Measurements from ENCODE around the gene MACF1.

MACF1 gene

DNA sequence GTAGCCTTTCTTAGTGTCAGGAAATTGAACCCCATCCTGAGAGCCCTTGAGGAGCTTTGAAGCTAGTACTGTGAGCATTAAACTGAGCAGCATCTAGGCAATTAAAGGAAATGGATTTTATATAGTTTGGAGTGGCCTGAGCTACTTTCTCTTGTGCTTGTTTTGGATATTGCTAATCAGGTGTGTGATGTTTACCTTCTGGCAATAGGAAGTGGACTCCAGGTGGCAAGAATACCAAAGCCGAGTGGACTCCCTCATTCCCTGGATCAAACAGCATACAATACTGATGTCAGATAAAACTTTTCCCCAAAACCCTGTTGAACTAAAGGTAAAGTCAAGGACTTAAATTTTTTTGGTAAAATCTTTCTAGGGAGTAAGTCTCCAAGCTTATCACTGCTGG lies 79.4 kb downstream of the MACF1 start:
- Histone ChIP-seq H3K36me3 (peaks cover 62% of the 10 kb centered on the region), H3K27me3 (ENCODE audit: insufficient read depth, low read depth, severe bottlenecking) (no peaks in the 10 kb centered on the region), H3K9me3 (ENCODE audit: severe bottlenecking) (no peaks in the 10 kb centered on the region)

DNA sequence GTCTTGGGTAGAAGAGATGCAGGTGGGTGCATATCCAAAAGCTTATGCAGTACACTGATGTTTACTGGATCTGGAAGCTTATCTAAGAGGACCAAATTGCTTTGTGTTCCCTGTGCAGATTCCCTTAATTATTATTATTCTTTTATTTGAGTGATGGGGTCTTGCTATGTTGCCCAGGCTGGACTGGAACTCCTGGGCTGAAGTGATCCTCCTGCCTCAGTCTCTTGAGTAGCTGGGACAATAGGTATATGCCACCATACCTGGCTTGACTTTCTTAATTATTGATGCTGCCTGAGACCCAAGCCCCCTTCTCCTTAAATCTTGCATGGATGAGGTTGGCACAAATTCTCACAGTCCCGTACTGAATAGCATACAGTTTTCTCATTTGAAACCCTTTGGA lies 83.0 kb downstream of the MACF1 start:
- no peak overlapping the region for H3K27ac ChIP-seq
- no peaks in the 10 kb centered on the region for H3K9me3 ChIP-seq (ENCODE audit: severe bottlenecking)
- no peak for DNase-seq
- TF ChIP-seq, protein P1, sequence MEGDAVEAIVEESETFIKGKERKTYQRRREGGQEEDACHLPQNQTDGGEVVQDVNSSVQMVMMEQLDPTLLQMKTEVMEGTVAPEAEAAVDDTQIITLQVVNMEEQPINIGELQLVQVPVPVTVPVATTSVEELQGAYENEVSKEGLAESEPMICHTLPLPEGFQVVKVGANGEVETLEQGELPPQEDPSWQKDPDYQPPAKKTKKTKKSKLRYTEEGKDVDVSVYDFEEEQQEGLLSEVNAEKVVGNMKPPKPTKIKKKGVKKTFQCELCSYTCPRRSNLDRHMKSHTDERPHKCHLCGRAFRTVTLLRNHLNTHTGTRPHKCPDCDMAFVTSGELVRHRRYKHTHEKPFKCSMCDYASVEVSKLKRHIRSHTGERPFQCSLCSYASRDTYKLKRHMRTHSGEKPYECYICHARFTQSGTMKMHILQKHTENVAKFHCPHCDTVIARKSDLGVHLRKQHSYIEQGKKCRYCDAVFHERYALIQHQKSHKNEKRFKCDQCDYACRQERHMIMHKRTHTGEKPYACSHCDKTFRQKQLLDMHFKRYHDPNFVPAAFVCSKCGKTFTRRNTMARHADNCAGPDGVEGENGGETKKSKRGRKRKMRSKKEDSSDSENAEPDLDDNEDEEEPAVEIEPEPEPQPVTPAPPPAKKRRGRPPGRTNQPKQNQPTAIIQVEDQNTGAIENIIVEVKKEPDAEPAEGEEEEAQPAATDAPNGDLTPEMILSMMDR (IDR thresholded peaks at IDR 0.05; ENCODE audit: low read depth, low read length): no peak
- no peak overlapping the region for H3K4me3 ChIP-seq (ENCODE audit: low read depth, low read length)
- no peaks in the 10 kb centered on the region for H3K27me3 ChIP-seq (ENCODE audit: insufficient read depth, low read depth, severe bottlenecking)
- H3K36me3 ChIP-seq: peaks cover 83% of the 10 kb centered on the region

More for the DNA sequence above, 79.4 kb downstream of the MACF1 start:
- no peak overlapping the region for H3K4me3 ChIP-seq (ENCODE audit: low read depth, low read length)
- TF ChIP-seq, protein P1 (IDR thresholded peaks at IDR 0.05; ENCODE audit: low read depth, low read length): no peak
- no peak overlapping the region for H3K27ac ChIP-seq
- no peak for DNase-seq

DNA sequence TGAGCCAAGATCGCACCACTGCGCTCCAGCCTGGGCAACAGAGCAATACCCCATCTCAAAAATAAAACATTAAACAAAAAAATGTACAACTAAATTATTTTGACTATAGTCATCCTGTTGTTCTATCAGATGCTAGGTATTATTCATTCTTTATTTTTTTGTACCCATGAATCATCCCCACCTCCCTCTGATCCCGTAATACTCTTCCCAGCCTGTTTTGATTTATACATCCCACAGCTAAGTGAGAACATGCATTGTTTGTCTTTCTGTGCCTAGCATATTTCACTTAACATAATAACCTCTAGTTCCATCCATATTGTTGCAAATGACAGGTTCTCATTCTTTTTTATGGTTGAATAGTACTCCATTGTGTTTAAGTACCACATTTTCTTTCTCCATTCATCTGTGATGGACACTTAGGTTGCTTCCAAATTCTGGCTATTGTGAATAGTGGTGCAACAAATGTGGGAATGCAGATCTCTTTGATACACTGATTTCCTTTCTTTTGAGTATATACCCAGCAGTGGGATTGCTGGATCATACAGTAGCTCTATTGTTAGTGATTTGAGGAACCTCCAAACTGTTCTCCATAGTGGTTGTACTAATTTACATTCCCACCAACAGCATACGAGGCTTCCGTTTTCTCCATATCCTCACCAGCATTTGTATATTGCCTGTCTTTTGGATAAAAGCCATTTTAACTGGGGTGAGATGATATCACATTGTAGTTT lies 84.4 kb downstream of the MACF1 start:
- DNase-seq: no peak
- Histone ChIP-seq H3K27me3 (ENCODE audit: insufficient read depth, low read depth, severe bottlenecking) (no peaks in the 10 kb centered on the region), H3K27ac (no peak overlapping the region), H3K9me3 (ENCODE audit: severe bottlenecking) (no peaks in the 10 kb centered on the region), H3K36me3 (peaks cover 83% of the 10 kb centered on the region), H3K4me3 (ENCODE audit: low read depth, low read length) (no peak overlapping the region)
- TF ChIP-seq, protein P1 (IDR thresholded peaks at IDR 0.05; ENCODE audit: low read depth, low read length): no peak

DNA sequence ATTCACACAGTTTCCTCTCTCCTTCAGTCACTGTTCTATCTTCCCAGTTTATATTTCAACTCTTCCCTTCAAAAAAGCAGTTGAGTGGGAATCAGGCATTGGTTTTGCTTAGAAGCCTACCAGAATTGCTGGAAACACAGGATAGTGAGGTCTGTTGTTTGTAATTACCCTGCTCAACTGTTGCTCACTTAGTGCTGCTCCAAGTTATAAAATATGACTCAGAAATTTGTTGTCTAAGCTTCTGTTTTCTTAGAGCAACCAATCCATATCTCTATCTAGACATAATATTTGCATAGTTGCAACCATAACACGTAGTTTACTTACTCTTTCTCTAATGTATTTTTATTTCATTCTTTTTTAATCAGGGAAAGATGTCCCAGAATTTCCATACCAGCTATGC lies 87.9 kb downstream of the MACF1 start:
- TF ChIP-seq, protein P1 (IDR thresholded peaks at IDR 0.05; ENCODE audit: low read depth, low read length): no peak

DNA sequence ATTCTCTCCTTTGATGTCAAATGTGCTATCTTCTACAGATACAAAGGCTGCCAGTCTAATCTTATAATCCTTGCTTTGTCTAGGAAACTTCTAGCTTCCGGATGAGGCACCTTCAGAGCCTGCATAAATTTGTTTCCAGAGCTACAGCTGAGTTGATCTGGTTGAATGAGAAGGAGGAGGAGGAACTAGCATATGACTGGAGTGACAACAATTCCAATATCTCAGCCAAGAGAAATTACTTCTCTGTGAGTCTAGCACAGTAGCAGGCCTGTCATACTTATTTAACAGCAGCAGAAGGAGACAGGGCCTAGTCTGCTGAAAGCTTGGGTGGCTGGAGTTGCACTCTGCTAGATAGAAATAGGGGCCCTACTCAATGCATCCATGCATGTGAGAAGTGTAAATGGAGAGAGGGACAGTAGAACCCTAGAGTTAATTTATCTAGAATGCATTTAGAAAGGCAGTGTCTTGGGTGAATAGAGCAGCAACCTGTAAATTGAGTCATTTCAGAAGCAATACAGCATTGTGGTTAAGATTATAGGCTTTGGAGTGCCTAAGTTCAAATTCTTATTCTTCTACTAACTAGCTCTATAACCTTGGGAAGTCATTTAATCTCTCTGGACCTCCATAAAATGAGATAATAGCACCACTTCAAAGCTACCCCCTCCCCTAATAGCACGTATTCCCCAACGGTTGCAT lies 89.0 kb downstream of the MACF1 start:
- H3K27ac ChIP-seq: peak overlapping the region; percentile 37
- DNase-seq: no peak
- H3K27me3 ChIP-seq (ENCODE audit: insufficient read depth, low read depth, severe bottlenecking): no peaks in the 10 kb centered on the region
- peaks cover 81% of the 10 kb centered on the region for H3K36me3 ChIP-seq
- no peak overlapping the region for H3K4me3 ChIP-seq (ENCODE audit: low read depth, low read length)
- H3K9me3 ChIP-seq (ENCODE audit: severe bottlenecking): no peaks in the 10 kb centered on the region
- TF ChIP-seq, protein P1 (IDR thresholded peaks at IDR 0.05; ENCODE audit: low read depth, low read length): no peak

More for the DNA sequence above, 87.9 kb downstream of the MACF1 start:
- H3K36me3 ChIP-seq: peaks cover 82% of the 10 kb centered on the region
- no peak overlapping the region for H3K27ac ChIP-seq
- no peak overlapping the region for H3K4me3 ChIP-seq (ENCODE audit: low read depth, low read length)
- no peaks in the 10 kb centered on the region for H3K9me3 ChIP-seq (ENCODE audit: severe bottlenecking)
- no peak for DNase-seq
- no peaks in the 10 kb centered on the region for H3K27me3 ChIP-seq (ENCODE audit: insufficient read depth, low read depth, severe bottlenecking)
